Measurements from ENCODE around the gene THAP4. TPM values are rescaled to one million over a fixed set of nuclear protein-coding genes. Genes with fewer than 3 reads are reported as not detected.
A peak's percentile ranks its signal among the peaks of the same experiment; 100 is the strongest.

The THAP4 gene
- total RNA-seq, 1 donor from 2014 or later, result 39.1 TPM

- DNase-seq (ENCODE audit: low read depth in 2 of 2), result no peak
These were observed 2.4 kb upstream of the THAP4 start for GRCh38 chr2:241639385-241639784.

- DNase-seq (ENCODE audit: low read depth in 2 of 2), result no peak
These were observed 2.0 kb upstream of the THAP4 start for GRCh38 chr2:241638940-241639339.

- DNase-seq (ENCODE audit: low read depth in 2 of 2), result peak; percentile 41 to 46
These were observed 1.1 kb upstream of the THAP4 start for GRCh38 chr2:241637795-241638660.

GRCh38 chr2:241636182-241637017 lies 558 bp downstream of the THAP4 start:
- DNase-seq (ENCODE audit: low read depth in 2 of 2), result peak; percentile 45 to 56

GRCh38 chr2:241635756-241636155 lies 1.2 kb downstream of the THAP4 start:
- DNase-seq (ENCODE audit: low read depth in 2 of 2), result peak in 1 of 2 donors; percentile 11

GRCh38 chr2:241633561-241633960 lies 3.4 kb downstream of the THAP4 start:
- DNase-seq (ENCODE audit: low read depth in 2 of 2), result no peak

GRCh38 chr2:241632478-241633325 lies 4.3 kb downstream of the THAP4 start:
- no peak for DNase-seq (ENCODE audit: low read depth in 2 of 2)

GRCh38 chr2:241629762-241630435 lies 7.1 kb downstream of the THAP4 start:
- no peak for DNase-seq (ENCODE audit: low read depth in 2 of 2)

- no peak for DNase-seq (ENCODE audit: low read depth in 2 of 2)
These were observed 9.3 kb downstream of the THAP4 start for GRCh38 chr2:241627675-241628074.

- DNase-seq (ENCODE audit: low read depth in 2 of 2), result no peak
These were observed 16.6 kb downstream of the THAP4 start for GRCh38 chr2:241620419-241620769.

GRCh38 chr2:241619597-241620418 lies 17.1 kb downstream of the THAP4 start:
- DNase-seq (ENCODE audit: low read depth in 2 of 2), result no peak

- DNase-seq (ENCODE audit: low read depth in 2 of 2), result no peak
These were observed 18.1 kb downstream of the THAP4 start for GRCh38 chr2:241618829-241619228.

GRCh38 chr2:241618296-241618805 lies 18.6 kb downstream of the THAP4 start:
- DNase-seq (ENCODE audit: low read depth in 2 of 2), result peak in 1 of 2 donors; percentile 58

- DNase-seq (ENCODE audit: low read depth in 2 of 2), result peak; percentile 39 to 52
These were observed 19.4 kb downstream of the THAP4 start for GRCh38 chr2:241617431-241618154.

GRCh38 chr2:241616168-241617125 lies 20.5 kb downstream of the THAP4 start:
- DNase-seq (ENCODE audit: low read depth in 2 of 2), result no peak

- DNase-seq (ENCODE audit: low read depth in 2 of 2), result no peak
These were observed 21.4 kb downstream of the THAP4 start for GRCh38 chr2:241615522-241616052.

GRCh38 chr2:241615041-241615440 lies 21.9 kb downstream of the THAP4 start:
- DNase-seq (ENCODE audit: low read depth in 2 of 2), result no peak

Data from lung microvascular endothelial cell (primary cell).